K562 (cell line): Measurements from ENCODE around the gene MAL. TPM values are rescaled to one million over a fixed set of nuclear protein-coding genes. Genes with fewer than 3 reads are reported as not detected.

Experiments
- ATAC-seq: fragments of 200-7000 bp; cut with Tn5 transposase; 3 replicates; pipeline ENCODE4 v1.9.1; 2020; ENCODE audit warnings: moderate library complexity
- BruUV-seq: library from RNA; stranded (reverse); fragments of 400-500 nt; replicated peaks from 2 replicates; lab custom pipeline; 2021; lab: Mats Ljungman, UMichigan
- CTCF ChIA-PET: fragments of 300-600 bp; formaldehyde crosslinking; extraction: SDS; loops from one replicate; lab custom pipeline; 2021; ENCODE audit warnings: low intra/inter-chr PET ratio; lab: Yijun Ruan, JAX
- POLR2A ChIA-PET: fragments of 300-600, 350-650 bp; sonication (Branson Sonifier 250); formaldehyde crosslinking; extraction: SDS; loops from one replicate; lab custom pipeline; 2021; ENCODE audit warnings: antibody characterized with exemption, inconsistent platforms; lab: Yijun Ruan, JAX
- DNase-seq, 4 experiments: peaks; one replicate each; pipeline versions ENCODE4 v3.0.0 to v3.0.0-alpha.2; 2011 to 2018; ENCODE audit warnings: low spot score in 3 of 4, mixed read lengths in 3 of 4; ENCODE audit errors: extremely low read depth in 1 of 4
- FAIRE-seq: peaks from 2 replicates; lab custom pipeline; 2011; peaks lifted over from hg19 to GRCh38; lab: Jason Lieb, UNC
- H2AFZ ChIP-seq: 2 replicates; pipeline ENCODE4 v1.6.0; 2011; ENCODE audit warnings: low read depth, low read length, control low read depth, inconsistent platforms
- H3K27ac ChIP-seq: fragments of 200-600 bp; 3 replicates; pipeline ENCODE4 v1.8.0; 2011; ENCODE audit warnings: low read depth, mild to moderate bottlenecking, control low read depth, inconsistent platforms, low read length, moderate library complexity, mixed read lengths; ENCODE audit errors: extremely low read depth
- H3K27me3 ChIP-seq, 2 experiments: fragments of 300-600 bp in 1 of 2; 2 replicates in 1 of 2; 3 replicates in 1 of 2; pipeline versions ENCODE4 v1.6.0 to v1.8.0; 2011; ENCODE audit warnings: inconsistent platforms in 2 of 2, low read length in 2 of 2, mild to moderate bottlenecking in 1 of 2, mixed read lengths in 1 of 2, moderate library complexity in 1 of 2; ENCODE audit not compliant: control insufficient read depth in 2 of 2, insufficient read depth in 2 of 2
- H3K36me3 ChIP-seq: fragments of 300-600 bp; 3 replicates; pipeline ENCODE4 v1.8.0; 2011; ENCODE audit warnings: mild to moderate bottlenecking, low read length, inconsistent platforms; ENCODE audit not compliant: control insufficient read depth, insufficient read depth
- H3K4me1 ChIP-seq, 2 experiments: fragments of 200-600 bp in 1 of 2; replicated peaks in 1 of 2; 2 replicates in 1 of 2; 3 replicates in 1 of 2; pipeline versions ENCODE4 v1.5.1 to v1.8.0; 2011; ENCODE audit warnings: inconsistent platforms in 2 of 2, low read length in 2 of 2, mild to moderate bottlenecking in 1 of 2, mixed read lengths in 1 of 2, moderate library complexity in 1 of 2; ENCODE audit not compliant: control insufficient read depth in 2 of 2, insufficient read depth in 2 of 2
- H3K4me2 ChIP-seq: 2 replicates; pipeline ENCODE4 v1.6.1; 2011; ENCODE audit warnings: low read length, control low read depth, inconsistent platforms, mixed read lengths; ENCODE audit not compliant: insufficient read depth
- H3K4me3 ChIP-seq: fragments of 200-600 bp; sonication (generic), shearing (Covaris generic); 2 replicates; pipeline ENCODE4 v1.5.1; 2016; ENCODE audit warnings: control low read depth, inconsistent platforms
- H3K79me2 ChIP-seq: fragments of 200-600 bp; 3 replicates; pipeline ENCODE4 v1.8.0; 2011; ENCODE audit warnings: low read length, inconsistent platforms; ENCODE audit not compliant: control insufficient read depth, insufficient read depth
- H3K9ac ChIP-seq, 2 experiments: 2 replicates each; pipeline versions ENCODE4 v1.6.0 to v1.6.1; 2011; ENCODE audit warnings: low read depth in 2 of 2, low read length in 2 of 2, control low read depth in 1 of 2, inconsistent platforms in 1 of 2, mild to moderate bottlenecking in 1 of 2, mixed read lengths in 1 of 2; ENCODE audit not compliant: insufficient read depth in 1 of 2
- H3K9me1 ChIP-seq: one replicate; pipeline ENCODE4 v1.6.0; 2011; ENCODE audit warnings: inconsistent platforms, mild to moderate bottlenecking, low read length, moderate library complexity; ENCODE audit not compliant: control insufficient read depth, insufficient read depth
- H3K9me3 ChIP-seq: replicated peaks from 2 replicates; pipeline ENCODE4 v1.5.1; 2011; ENCODE audit warnings: low read depth, low read length, inconsistent platforms; ENCODE audit not compliant: control insufficient read depth, insufficient read depth
- H4K20me1 ChIP-seq: replicated peaks from 2 replicates; pipeline ENCODE4 v1.6.1; 2011; ENCODE audit warnings: low read length, inconsistent platforms, mixed read lengths; ENCODE audit not compliant: control insufficient read depth, insufficient read depth
- BRF1 ChIP-seq: IDR thresholded peaks from 3 replicates; pipeline ENCODE4 v1.6.1; 2011; ENCODE audit warnings: borderline replicate concordance, mild to moderate bottlenecking; ENCODE audit not compliant: insufficient read length; ENCODE audit errors: extremely low read depth
- DIDO1 ChIP-seq: fragments of 450-650 bp; IDR thresholded peaks from 2 replicates; pipeline ENCODE4 v1.6.1; 2016; ENCODE audit warnings: low read depth, missing biosample characterization, missing genetic modification characterization
- GABPB1 ChIP-seq: sonication (generic); formaldehyde crosslinking; IDR thresholded peaks from 2 replicates; pipeline ENCODE4 v1.8.0; 2022; ENCODE audit warnings: mild to moderate bottlenecking, missing genetic modification reagents
- IFI16 ChIP-seq: fragments of 250-450 bp; sonication (Bioruptor Pico); IDR thresholded peaks from 2 replicates; pipeline ENCODE4 v2.1.2; 2022; ENCODE audit warnings: mild to moderate bottlenecking, inconsistent platforms
- NR2C2 ChIP-seq, 2 experiments: fragments of 200-800 bp in 1 of 2; sonication (Bioruptor generic) in 1 of 2; sonication (generic) in 1 of 2; formaldehyde crosslinking in 1 of 2; IDR thresholded peaks; 2 replicates each; pipeline versions ENCODE4 v1.6.1 to v1.8.0; 2016 to 2022; ENCODE audit warnings: mild to moderate bottlenecking in 1 of 2, missing compliant biosample characterization in 1 of 2, missing genetic modification characterization in 1 of 2, missing genetic modification reagents in 1 of 2
- SREBF1 ChIP-seq: fragments of 150-350 bp; IDR thresholded peaks from 2 replicates; pipeline ENCODE4 v1.6.1; 2014; ENCODE audit warnings: antibody characterized with exemption, low read depth, low read length, borderline replicate concordance
- TARDBP ChIP-seq: fragments of 450-650 bp; IDR thresholded peaks from 2 replicates; pipeline ENCODE4 v1.6.1; 2016
- XRCC4 ChIP-seq: IDR thresholded peaks from one replicate; pipeline ENCODE4 v1.6.1; 2011; ENCODE audit not compliant: insufficient read depth, insufficient read length; ENCODE audit errors: extremely low read depth
- ZKSCAN8 ChIP-seq: fragments of 200-800 bp; sonication (Bioruptor generic); IDR thresholded peaks from 2 replicates; pipeline ENCODE4 v1.6.1; 2016; ENCODE audit warnings: missing genetic modification characterization, missing compliant biosample characterization
- ZNF134 ChIP-seq: fragments of 250-450 bp; sonication (Bioruptor Pico); conservative IDR thresholded peaks from 2 replicates; pipeline ENCODE4 v1.4.0; 2020
- ZNF184 ChIP-seq: sonication (generic); formaldehyde crosslinking; IDR thresholded peaks from 2 replicates; pipeline ENCODE4 v1.5.0; 2020; ENCODE audit warnings: missing genetic modification reagents
- WGBS: fragments of 100-300 bp; shearing (Covaris generic); methylation state at CpG from one replicate; pipeline ENCODE4 v1.1.6; 2016; ENCODE audit warnings: low coverage, mixed read lengths; ENCODE audit not compliant: insufficient coverage; ENCODE audit errors: missing lambda C conversion rate; 5-methylcytosine and 5-hydroxymethylcytosine counted together
- in situ Hi-C: fragments of 300-500 bp; cut with MboI; formaldehyde crosslinking; loops from 4 replicates; pipeline ENCODE4 v1.15.0; 2018; ENCODE audit warnings: inconsistent platforms, mixed read lengths
- intact Hi-C: fragments of 100-400 bp; cut with micrococcal nuclease; formaldehyde crosslinking; loops from 2 replicates; pipeline ENCODE4 v1.14.2; 2022
- polyA plus RNA-seq, 8 experiments: library from polyadenylated mRNA; depleted of rRNA in 4 of 8; stranded (reverse) in 5 of 8; unstranded in 3 of 8; fragments of >200 nt; fragmentation: Nextera tagmentation in 2 of 8; fragmentation: Illumina TruSeq in 1 of 8; extraction: Ambion mirVana in 2 of 8; extraction: Trizol in 1 of 8; gene quantifications; 2 replicates each; pipeline versions ENCODE4 v1.2.1 to v1.2.3, GENCODE V29; 2011 to 2014; ENCODE audit warnings: inconsistent platforms in 1 of 8, missing spikeins in 1 of 8
- total RNA-seq, 7 experiments: library from RNA; depleted of rRNA in 6 of 7; stranded (reverse); fragments of >200 nt in 6 of 7; fragmentation: Illumina TruSeq in 2 of 7; extraction: Trizol in 2 of 7; gene quantifications; 2 replicates each; pipeline versions ENCODE4 v1.2.1 to v1.2.3, GENCODE V29; 2011 to 2021; ENCODE audit warnings: low replicate concordance in 1 of 7
- TF ChIP-seq, protein P1 (sequence below): fragments of 250-450 bp; sonication (Bioruptor Pico); IDR thresholded peaks from 2 replicates; pipeline ENCODE4 v1.4.0; 2020; ENCODE audit warnings: mild to moderate bottlenecking
- TF ChIP-seq, protein P2 (sequence below): sonication (generic); formaldehyde crosslinking; IDR thresholded peaks from 2 replicates; pipeline ENCODE4 v1.8.1; 2022; ENCODE audit warnings: missing genetic modification reagents

MAL gene
- total and polyA plus RNA-seq, 9 of the 15 experiments (the other 6 are each of a cell fraction or from before 2014, with no cell fraction given), result not detected

DNA sequence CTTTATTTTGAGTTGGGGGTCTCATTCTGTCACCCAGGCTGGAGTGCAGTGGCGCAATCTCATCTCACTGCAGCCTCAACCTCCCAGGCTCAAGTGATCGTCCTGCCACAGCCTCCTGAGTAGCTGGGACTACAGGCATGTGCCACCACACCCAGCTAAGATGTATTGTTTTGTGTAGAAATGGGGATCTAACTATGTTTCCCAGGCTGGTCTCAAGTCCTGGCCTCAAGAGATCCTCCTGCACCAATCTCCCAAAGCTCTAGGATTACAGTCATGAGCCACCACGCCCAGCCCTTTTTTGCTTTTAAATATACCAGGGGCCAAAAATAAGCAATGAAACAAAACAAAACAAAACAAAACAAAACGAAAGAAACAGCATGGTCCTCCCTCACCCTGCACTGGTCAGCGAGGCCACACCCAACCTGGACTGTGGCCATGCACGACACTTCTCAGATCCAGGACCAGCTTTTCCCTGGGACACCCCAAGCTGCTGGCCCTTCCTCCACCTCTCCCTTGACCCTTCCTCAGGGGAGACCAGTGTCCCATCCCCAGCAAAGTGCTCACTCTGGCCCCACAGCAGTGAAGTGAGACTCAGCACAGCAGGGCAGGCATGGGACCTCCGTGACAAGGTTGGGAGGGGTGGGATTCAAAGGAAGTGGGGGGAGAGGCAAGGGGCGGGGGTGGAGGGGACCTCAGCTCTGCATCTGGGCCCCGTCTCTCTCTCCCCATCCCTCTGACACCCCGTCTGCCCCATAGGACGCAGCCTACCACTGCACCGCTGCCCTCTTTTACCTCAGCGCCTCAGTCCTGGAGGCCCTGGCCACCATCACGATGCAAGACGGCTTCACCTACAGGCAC lies 23.5 kb downstream of the MAL start:
- no peak for DNase-seq
- no peak overlapping the region for H2AFZ ChIP-seq
- no TSS peak for BruUV-seq
- H3K9ac ChIP-seq, result no peak overlapping the region
- FAIRE-seq, result no peak
- H3K36me3 ChIP-seq, result no peaks in the 10 kb centered on the region
- under 1% methylated on average over 7 of the region's 15 CpGs for WGBS
- ATAC-seq, result no peak
- no peaks in the 10 kb centered on the region for H3K4me1 ChIP-seq
- no peaks in the 10 kb centered on the region for H3K79me2 ChIP-seq
- TF ChIP-seq, protein P1, sequence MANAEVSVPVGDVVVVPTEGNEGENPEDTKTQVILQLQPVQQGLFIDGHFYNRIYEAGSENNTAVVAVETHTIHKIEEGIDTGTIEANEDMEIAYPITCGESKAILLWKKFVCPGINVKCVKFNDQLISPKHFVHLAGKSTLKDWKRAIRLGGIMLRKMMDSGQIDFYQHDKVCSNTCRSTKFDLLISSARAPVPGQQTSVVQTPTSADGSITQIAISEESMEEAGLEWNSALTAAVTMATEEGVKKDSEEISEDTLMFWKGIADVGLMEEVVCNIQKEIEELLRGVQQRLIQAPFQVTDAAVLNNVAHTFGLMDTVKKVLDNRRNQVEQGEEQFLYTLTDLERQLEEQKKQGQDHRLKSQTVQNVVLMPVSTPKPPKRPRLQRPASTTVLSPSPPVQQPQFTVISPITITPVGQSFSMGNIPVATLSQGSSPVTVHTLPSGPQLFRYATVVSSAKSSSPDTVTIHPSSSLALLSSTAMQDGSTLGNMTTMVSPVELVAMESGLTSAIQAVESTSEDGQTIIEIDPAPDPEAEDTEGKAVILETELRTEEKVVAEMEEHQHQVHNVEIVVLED (CRISPR knock-in tag), result no peak
- TF ChIP-seq ZNF184 (CRISPR knock-in tag) (no peak), DIDO1 (tag) (no peak), ZKSCAN8 (CRISPR knock-in tag) (no peak), XRCC4 (no peak), SREBF1 (no peak), NR2C2 (CRISPR knock-in tag; IDR thresholded peaks at IDR 0.05) (no peak), NR2C2 (tag; IDR thresholded peaks at IDR 0.05) (no peak), GABPB1 (CRISPR knock-in tag) (no peak), BRF1 (no peak), TARDBP (no peak), IFI16 (no peak), ZNF134 (CRISPR knock-in tag) (no peak)
- TF ChIP-seq, protein P2, sequence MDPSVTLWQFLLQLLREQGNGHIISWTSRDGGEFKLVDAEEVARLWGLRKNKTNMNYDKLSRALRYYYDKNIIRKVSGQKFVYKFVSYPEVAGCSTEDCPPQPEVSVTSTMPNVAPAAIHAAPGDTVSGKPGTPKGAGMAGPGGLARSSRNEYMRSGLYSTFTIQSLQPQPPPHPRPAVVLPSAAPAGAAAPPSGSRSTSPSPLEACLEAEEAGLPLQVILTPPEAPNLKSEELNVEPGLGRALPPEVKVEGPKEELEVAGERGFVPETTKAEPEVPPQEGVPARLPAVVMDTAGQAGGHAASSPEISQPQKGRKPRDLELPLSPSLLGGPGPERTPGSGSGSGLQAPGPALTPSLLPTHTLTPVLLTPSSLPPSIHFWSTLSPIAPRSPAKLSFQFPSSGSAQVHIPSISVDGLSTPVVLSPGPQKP (CRISPR knock-in tag), result no peak
- no peak overlapping the region for H3K4me3 ChIP-seq
- in situ Hi-C loops, result no loop called here
- H3K4me2 ChIP-seq, result no peak overlapping the region
- H3K27ac ChIP-seq, result no peak overlapping the region
- ChIA-PET POLR2A (no interaction called here), CTCF (no interaction called here)
- H4K20me1 ChIP-seq, result no peaks in the 10 kb centered on the region; the same call in 1 of the 2 replicates
- no peaks in the 10 kb centered on the region for H3K9me1 ChIP-seq
- peaks cover 0 to 62% of the 10 kb centered on the region in 2 experiments; a peak in 3 of 5 replicates for H3K27me3 ChIP-seq
- no peaks in the 10 kb centered on the region for H3K9me3 ChIP-seq
- intact Hi-C loops, result no loop called here
